ENCODE results near the gene B3GAT3.
"Not testable (repeated sequence)": the region's sequence is repeated elsewhere in the genome, so short reads cannot be mapped to it uniquely, and the experiment has no call there.

The B3GAT3 gene

DNA sequence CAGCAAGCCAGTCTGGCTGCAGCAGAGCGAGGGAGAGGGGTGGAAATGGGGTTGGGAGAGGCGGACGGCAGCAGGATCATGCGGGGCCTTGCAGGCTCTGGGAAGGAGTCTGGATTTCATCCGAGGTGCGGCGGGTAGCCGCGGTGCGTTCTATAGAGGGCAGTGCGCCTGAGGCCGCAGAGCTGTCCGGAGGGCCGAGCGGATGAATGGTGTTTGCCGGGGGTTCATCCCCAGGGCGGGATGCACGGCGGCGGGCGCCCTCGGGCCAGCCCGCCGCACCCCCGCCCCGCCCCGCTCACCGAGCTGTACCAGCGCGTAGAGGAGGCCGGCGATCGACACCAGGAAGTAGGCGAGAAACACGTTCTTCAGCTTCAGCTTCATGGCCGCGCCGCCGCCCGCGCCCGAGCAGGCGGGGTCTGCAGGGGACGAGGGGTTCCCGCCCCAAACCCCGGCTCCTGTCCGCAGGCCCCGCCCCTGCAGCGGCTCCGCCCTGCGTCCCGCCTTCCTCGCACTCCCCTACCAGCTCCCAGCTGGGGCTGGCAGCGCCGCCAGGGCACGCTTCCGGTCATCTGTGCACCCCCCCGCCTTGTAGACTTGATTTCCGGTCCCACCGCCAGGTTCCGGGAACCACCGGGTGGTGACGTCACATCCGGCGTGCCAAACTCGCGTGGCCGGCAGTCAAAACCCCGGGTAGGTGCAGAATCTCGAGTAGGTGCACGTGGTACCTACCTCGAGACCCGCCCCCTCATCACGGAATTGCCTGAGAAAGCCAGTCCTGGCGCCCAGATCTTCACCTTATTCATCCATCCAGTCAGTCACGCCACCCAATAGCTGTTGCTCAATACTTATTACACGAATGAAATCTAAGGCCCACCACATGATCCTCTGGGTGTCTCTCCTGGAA lies at the start of gene B3GAT3:
Gene B3GAT3, minus strand, starts transcription at position 420 of the 904 bp plus-strand sequence. Its CDS starts 39 bp downstream, at position 381.
- DNase-seq: peak; percentile 98

DNA sequence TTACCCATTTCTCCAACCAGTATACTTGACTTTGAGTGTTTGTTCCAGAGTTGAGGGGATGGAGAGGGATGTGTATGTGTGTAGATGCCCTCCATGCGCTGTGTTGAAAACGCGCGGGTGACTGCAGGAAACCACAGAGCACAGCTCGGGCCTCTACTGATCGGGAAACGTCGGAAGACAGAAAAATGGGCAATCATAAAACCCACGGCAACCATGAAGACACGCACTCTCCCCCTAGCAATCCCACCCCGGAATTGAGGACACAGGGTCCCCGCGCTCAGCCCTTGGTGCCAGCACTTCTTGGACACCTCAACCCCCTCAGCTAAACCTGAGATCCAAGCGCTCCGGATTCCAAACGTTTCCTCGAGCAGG lies 49.4 kb upstream of the B3GAT3 start:
- DNase-seq: no peak

DNA sequence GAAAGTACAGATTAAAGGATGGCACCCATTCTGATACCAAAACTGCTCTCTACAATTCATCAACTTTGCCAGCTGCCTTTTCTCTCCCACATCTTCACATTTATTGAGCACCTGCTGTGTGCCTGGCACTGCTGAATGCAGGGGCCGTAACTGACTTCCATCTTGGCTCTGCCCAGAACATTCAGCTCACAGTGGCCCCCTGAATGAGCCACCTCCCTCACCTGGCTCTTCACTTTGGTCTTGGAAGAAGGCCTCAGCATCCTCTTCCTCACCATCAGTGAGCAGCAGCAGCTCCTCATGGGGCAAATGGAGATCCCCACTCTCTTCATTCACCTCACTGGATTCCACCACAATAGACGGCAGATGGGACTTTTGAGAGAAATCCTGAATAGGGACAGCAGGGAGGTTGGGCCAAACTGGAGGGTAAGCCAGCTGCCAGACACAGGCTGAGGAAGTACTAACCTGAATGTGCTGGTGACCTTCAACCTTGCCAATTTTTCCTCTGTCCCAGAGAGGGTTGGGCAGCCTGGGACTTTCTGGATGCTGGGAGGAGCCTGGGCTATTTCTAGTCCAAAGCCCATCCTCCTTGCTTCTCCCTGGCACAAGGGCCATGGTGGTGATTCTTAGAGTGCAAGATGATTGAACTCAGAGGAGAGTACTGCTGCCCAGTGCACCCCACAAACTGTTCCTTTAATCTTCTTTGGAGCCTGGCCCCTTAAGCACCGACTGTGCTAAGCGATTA lies 47.8 kb upstream of the B3GAT3 start:
- no peak for DNase-seq

DNA sequence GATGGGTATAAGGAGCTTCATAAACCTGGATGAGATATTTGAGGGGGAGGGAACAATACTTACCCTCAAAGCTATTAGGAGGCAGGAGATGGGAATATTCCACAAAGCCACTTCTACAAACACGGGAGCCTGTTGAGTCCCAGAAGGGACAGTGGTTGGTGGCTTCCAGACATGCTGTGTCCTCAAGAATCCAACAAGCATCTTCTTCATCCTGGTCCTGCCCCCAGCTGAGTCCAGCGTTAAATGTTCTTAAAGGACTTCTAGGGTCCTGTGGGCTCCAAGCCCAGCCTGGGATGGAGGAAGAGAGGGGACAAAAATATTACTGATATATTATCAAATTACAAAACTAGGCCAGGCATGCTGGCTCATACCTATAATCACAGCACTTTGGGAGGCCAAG lies 45.7 kb upstream of the B3GAT3 start:
- no peak for DNase-seq

DNA sequence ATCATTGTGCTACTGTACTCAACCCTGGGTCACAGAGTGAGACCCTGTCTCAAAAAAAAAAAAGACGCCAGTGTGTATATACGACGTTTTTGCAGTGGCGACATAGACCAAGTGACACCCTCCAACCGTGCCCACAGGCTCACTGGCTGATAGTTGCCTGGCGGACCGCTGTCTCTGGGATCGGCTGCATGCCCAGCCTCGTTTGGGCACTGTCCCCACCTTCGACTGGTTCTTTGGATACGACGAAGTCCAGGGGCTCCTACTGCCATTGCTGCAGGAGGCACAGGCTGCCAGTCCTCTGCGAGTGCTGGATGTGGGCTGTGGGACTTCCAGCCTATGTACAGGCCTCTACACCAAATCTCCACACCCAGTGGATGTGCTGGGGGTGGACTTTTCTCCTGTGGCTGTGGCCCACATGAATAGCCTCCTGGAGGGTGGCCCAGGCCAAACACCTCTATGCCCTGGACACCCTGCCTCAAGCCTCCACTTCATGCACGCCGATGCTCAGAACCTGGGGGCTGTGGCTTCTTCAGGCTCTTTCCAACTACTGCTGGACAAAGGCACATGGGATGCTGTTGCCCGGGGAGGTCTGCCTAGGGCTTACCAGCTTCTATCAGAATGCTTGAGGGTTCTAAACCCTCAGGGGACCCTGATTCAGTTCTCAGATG lies 44.6 kb upstream of the B3GAT3 start:
- no peak for DNase-seq

DNA sequence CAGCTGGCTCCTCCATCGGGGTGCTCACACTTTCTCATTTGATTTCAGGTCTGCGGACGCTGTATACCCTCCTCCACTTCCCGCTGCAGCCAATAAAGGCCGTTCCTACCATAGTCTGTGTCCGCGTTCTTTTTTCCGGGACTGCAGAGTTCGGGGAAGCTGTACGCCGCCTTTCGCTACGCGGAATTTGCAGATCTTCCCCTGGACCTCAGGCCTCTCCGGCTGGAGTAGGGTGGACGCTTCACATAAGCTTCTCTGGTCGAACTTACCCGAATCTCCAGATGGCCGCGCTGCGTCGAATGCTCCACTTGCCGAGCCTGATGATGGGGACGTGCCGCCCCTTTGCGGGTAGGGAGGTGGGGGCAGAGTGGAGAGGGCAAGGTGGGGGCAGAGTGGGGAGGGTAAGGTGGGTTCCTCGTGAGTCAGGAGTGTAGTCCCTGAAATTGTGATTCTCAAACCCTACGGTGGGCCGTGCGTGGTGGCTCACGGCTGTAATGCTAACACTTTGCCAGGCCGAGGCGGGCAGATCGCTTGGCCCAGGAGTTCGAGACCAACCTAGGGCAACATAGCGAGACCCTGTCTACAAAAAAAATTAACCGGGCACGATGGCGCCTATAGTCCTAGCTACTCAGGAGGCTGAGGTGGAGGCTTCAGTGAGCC lies 43.9 kb upstream of the B3GAT3 start:
- DNase-seq: peak; percentile 65

DNA sequence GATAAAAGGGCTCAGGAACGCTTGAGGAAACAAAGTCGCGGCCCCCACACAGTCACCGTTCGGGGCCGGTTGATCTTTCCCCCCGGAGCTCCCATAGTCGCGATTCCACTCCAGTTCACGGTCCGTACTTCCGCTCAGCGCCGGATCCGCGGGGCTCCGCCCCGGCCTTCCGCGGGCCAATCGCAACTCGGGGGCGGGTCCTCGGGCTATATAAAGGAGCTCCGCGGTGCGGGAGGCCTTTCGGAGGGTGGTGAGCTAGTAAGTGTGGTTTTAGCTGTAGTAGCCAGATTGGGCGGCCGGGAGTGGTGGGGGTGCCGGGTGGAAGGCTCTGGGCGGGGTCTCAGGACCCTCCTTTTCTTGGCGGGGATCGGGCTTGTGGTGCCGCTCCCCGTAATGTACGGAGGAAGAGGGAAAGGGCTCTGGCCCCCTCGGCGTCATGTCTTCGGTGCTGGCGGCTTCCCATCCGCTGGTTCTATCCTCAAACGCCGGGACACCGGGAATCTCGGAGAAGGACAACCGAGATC lies 43.4 kb upstream of the B3GAT3 start, which contains the start of the genes C11orf98 and CSKMT:
Gene C11orf98, minus strand, starts transcription at position 136 of the 524 bp plus-strand sequence. Its CDS starts 41 bp downstream, at position 95.
Gene CSKMT, plus strand, starts transcription at position 238 of the 524 bp plus-strand sequence. CDS start 568 bp downstream, outside the sequence.
- peak; percentile 98 for DNase-seq

DNA sequence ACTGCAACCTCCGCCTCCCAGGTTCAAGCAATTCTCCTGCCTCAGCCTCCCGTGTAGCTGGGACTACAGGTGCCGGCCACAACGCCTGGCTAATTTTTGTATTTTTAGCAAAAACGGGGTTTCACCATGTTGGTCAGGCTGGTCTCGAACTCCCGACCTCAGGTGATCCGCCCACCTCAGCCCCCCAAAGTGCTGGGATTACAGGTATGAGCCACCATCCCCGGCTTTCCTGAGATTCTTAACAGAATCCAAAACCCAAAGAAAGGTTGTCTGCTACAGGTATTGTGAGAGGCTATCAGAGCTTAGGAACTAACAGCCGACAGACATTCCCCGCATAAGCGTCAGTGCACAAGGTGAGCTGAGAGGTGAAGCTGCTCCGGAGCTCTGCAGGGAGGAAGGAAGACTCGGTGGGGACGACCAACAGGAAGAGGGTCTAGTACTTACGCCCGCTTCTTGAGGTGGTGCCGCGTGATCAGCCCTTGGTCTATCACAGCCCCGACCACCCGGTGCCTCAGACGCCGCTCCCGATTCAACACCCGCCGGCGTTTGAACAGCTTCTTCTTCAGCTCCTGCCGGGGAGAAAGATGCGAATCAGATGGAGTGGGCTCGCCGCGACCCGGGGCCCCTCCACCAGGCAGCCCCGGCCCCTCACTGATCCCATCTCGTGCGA lies 42.8 kb upstream of the B3GAT3 start:
- peak; percentile 67 for DNase-seq

DNA sequence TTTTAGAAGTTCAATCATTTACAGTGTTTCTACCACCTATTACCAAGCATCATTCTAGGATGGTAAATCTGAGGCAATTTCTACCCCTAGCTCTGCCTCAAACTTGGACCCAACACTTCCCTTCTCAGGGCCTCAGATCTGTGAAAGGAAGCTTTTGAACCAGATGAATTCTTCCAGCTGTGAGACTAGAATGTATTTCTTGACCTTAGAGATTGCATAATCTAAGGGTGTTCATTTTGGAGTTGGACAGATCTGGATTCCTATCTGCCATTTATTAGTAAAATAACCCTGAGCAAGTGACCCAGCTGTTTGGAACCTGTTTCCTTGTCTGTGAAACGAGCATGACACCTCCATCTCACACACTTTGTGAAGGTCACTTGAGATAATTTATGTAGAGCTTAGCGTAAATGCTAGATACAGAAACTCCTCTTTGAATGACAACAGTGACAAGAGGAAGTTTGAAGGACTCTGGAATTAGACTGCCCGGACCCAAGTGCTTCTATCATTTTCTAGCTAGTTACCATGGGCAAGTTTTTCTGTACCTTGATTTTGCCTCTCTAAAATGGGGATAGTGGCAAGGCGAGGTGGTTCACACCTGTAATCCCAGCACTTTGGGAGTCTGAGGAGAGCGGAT lies 35.1 kb upstream of the B3GAT3 start:
- DNase-seq: no peak

DNA sequence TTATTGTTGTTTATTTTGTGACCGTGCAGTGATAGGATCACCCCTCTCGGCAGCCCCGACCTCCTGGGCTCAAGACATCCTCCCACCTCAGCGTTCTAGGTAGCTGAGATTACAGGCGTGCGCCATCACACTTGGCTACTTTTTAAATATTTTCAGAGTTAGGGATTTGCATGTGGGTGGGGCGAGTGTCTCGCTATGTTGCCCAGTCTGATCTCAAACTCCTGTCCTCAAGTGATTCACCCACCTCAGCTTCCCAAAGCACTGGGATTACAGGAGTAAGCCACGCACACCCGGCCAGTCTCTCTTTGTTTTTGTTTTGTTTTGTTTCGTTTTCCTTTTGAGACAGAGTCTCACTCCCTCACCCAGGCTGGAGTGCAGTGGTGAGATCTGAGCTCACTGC lies 32.5 kb upstream of the B3GAT3 start:
- DNase-seq: no peak

DNA sequence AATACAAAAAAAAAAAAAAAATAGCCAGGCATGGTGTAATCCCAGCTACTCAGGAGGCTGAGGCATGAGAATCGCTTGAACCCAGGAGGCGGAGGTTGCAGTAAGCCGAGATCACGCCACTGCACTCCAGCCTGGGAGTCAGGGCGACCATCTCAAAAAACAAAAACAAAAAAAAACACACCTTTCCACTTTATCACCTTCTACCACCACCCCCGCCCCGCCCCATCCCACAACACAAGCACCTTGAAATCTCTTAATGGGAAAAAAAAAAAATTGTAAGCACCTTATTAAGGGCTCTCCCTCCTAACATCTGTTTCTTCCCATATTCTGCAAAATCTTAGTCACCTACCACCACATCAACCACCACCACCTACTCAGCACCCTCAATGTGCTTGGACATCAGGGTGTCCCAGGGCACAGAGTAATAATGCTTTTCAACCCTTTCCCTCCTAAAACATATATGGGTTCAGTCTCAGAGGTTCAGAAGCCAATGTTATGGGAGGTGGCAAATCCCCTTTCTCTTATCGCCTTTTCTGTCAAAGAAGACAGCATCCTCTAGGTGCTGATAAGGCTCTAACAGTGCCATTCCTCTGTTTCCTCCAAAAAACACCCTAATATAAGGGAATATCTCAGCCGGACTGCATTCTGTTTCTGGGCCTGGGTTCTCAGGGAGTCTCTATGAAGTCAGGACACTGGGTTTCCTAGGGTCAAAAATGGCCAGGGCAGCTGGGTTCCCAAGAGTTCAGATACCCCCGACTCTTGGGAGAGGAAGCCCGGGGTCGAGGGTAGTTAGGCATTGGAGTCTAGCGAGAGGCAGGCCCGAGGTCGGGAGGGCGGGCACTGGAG lies 30.6 kb upstream of the B3GAT3 start:
- no peak for DNase-seq

DNA sequence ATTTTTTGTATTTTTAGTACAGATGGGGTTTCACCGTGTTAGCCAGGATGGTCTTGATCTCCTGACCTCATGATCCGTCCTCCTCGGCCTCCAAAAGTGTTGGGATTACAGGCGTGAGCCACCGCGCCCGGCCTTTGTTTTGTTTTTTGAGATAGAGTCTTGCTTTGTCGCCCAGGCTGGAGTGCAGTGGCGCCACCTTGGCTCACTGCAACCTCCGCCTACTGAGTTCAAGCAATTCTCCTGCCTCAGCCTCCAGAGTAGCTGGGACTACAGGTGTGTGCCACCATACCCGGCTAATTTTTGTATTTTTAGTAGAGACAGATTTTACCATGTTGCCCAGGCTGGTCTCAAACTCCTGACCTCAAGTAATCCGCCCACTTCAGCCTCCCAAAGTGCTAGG lies 28.5 kb upstream of the B3GAT3 start:
- DNase-seq: not testable (repeated sequence)

DNA sequence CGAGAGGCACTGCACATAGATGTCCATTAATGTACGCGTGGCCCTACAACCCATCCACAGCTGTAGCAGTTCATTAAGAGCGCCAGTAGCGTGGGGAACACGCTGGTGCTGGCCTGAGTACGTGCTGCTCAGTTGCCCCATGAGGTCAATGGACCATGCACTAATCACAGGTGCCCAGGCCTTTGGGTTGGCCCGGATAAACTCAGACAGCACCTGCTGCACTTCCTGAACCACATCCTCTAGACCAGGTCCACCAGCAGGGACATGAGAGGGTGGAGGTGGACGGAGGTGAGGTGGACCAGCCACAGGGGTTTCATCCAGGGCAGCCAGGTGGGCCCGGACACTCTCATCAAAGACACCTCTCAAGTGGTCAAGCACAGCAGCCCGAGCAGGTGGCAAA lies 27.7 kb upstream of the B3GAT3 start:
- DNase-seq: no peak

DNA sequence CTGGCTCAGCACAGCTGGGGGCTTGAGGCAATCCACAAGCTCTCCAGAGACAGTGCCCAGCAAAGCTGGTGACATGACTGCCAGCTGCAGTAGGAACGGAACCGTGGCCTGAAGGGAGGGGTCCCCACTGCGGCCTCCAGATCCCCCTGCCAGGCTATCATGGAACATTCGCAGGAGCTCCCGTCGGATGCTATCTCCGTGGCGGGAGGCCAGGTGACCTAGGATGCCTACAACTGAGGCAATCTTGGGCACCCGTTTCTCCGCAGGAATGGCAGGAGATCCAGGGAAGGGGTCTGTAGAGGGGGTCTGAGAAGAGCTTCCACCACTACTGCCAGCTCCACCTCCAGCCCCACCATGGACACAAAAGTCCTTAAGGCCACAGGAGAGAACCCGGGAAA lies 27.2 kb upstream of the B3GAT3 start:
- DNase-seq: no peak

DNA sequence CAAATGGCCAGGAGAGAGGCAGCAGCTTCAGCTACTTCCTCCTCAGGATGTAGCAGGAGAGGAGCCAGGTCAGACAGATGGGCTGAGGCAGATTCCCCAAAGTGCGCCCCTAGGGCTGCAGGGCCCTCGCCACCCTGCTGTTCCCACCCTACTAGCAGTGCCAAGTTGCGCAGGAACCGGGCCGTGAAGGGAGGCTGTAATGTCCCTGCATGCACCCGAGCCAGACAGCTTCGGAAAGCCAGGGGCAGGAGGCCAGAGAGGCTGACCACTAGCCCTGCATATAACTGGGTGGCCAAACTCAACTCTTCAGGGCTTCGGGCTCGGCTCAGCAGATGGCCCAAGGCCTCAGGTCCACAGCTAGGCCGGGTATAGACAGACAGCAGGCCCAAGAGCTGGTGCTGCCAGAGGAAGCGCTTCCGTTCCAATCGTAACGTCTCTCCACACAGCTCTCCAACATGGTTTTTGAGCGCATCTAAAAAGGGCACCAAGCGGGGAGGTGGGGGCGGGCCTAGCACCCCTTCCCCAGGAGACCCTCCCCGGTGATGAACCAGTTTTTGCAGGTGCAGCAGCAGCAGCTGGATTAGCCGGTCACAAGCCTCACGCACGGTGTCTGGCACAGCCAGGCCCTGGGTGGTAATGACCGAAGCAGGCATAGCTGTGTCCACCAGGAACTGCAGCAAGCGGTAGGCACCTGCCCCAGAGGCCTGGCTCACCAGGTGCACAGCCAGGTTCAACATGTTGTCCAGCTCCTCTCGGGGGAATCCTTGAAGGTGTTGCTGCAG lies 26.6 kb upstream of the B3GAT3 start:
- DNase-seq: no peak

DNA sequence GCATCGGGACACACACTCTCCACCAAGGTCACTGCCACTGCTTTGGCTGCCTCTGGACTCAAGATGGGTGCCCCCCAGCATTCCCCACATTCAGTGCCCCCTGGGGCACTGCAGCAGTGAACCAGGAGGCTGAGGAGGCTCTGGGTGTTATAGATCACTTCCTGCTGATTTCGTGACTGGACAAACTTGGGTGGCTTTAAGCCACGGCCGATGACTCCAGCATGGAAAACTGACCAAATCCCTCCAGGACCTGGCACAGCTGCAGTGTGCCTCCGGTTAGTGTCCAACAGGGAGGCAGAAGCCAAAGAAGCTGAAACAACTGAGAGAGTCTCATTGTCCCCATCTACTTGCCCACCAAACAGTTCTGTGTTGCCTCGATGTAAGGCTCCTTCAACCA lies 25.8 kb upstream of the B3GAT3 start:
- DNase-seq: no peak

DNA sequence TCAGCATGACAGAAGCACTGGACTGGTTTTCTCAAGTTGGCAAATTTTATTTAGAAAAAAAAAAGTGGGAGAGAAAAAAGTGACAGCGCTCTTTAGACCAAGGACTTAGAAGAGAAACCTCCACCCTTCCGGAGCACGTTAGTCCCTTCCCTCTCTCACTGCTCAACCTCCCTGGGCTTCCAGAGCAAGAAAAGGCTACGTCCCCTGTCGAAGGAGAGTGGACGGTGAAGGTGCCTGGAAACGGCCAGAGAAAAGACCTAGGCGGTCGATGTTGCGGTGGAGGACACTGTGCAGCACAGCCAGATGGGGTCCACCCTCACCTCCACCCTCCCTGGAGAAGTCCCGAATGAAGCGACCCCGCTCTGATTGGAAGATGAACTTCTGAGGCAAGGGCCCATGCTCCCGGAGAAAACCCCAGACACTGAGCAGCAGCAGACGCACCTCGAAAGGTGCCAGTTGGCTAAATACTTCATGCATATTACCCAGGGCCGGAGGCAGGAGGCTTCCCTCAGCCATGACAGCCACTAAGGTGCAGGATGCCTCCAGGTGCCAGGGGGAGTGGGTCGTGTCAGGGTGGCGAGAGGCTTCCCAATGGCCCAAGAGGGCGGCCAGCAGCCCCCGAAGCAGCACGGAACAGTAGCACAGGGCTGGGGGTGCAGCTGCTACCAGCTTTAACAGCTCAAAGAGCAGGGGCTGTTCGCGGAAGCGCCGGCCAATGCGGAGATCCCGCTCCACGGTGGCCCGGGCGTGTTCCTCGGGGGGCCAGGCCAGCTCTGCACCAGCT lies 25.2 kb upstream of the B3GAT3 start:
- no peak for DNase-seq

DNA sequence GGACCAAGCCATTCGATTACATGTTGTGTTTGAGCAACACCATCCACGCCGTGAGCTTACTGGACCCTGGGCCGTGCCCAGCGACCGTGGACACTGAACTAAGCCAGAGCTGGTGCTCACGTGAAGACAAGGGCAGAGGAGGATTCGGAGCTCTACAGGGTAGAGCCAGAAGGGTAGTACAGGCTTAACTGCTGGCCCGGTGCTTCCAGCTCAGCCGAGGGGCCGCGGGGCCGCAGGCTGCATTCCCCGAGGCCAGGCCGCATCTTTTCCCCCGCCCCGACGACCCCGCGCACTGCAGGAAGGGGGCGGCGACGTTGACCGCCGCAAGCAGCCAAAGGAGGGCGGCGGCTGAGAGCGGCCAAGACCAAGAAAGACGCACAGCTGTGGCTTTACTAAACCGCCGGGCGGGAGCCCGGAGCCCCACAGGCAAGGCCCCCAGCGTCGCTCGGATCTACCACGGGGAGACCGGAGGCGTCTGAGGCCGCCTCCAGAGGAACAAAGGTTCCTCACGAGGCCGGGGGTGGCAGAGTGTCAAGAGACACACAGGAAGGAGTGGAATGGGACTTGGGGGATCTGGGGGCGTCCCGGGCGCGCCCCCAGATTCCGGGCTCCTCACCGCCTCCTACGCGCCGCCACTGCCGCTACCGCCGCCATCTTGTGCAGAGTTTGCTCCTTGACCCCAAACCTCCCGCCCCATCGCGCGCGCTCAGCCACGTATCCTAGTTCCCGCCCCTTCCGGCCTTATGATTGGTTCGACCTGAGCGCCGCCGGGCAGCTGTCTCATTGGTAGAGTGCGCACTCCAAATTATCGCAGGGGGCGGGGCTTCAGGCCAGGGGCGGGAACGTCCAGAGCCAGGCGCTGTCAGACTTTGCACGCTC lies 24.4 kb upstream of the B3GAT3 start, which contains the start of gene GANAB:
Gene GANAB, minus strand, starts transcription at position 668 of the 879 bp plus-strand sequence. Its CDS starts 14 bp downstream, at position 654.
- DNase-seq: peak; percentile 100

All from activated CD4-positive, alpha-beta T cell treated with anti-CD3 and anti-CD28 coated beads for 48 hours (primary cell).